HepG2 (cell line): ENCODE results near the gene HCRTR1. TPM values are rescaled to one million over a fixed set of nuclear protein-coding genes. Genes with fewer than 3 reads are reported as not detected.
A peak's percentile ranks its signal among the peaks of the same experiment; 100 is the strongest.

Source experiments
- ATAC-seq: fragments of 200-7000 bp; cut with Tn5 transposase; 3 replicates; pipeline ENCODE4 v1.9.1; 2020; ENCODE audit warnings: mild to moderate bottlenecking, moderate library complexity
- BruUV-seq: library from RNA; stranded (reverse); fragments of 400-500 nt; replicated peaks from 2 replicates; lab custom pipeline; 2021; lab: Mats Ljungman, UMichigan
- CTCF ChIA-PET: fragments of 300-600 bp; formaldehyde crosslinking; extraction: SDS; loops from one replicate; lab custom pipeline; 2021; ENCODE audit warnings: low total read pairs, inconsistent platforms, low intra/inter-chr PET ratio; lab: Yijun Ruan, JAX
- POLR2A ChIA-PET: fragments of 350-600 bp; sonication (Branson Sonifier 250); formaldehyde crosslinking; loops from one replicate; lab custom pipeline; 2020; ENCODE audit warnings: antibody characterized with exemption, inconsistent platforms; lab: Yijun Ruan, JAX
- DNase-seq: peaks from one replicate; pipeline ENCODE4 v3.0.0-alpha.2; 2015; ENCODE audit warnings: low spot score
- FAIRE-seq: peaks from 3 replicates; lab custom pipeline; 2011; peaks lifted over from hg19 to GRCh38; lab: Jason Lieb, UNC
- H2AFZ ChIP-seq: one replicate; pipeline ENCODE4 v1.6.1; 2011; ENCODE audit warnings: low read length, inconsistent platforms
- H3K27ac ChIP-seq: fragments of 300-600 bp; 3 replicates; pipeline ENCODE4 v1.8.0; 2011; ENCODE audit warnings: mixed run types, mild to moderate bottlenecking, mixed read lengths, low read length, inconsistent platforms; ENCODE audit not compliant: insufficient read depth; ENCODE audit errors: extremely low read length
- H3K27me3 ChIP-seq, 2 experiments: fragments of 200-600 bp in 1 of 2; 2 replicates in 1 of 2; 3 replicates in 1 of 2; pipeline versions ENCODE4 v1.6.0 to v1.8.0; 2011; ENCODE audit warnings: low read length in 2 of 2, mild to moderate bottlenecking in 2 of 2, moderate library complexity in 2 of 2, inconsistent platforms in 1 of 2; ENCODE audit not compliant: insufficient read depth in 2 of 2, control insufficient read depth in 1 of 2
- H3K36me3 ChIP-seq, 2 experiments: fragments of 200-600 bp in 1 of 2; replicated peaks in 1 of 2; 2 replicates in 1 of 2; 3 replicates in 1 of 2; pipeline versions ENCODE4 v1.5.1 to v1.8.0; 2011; ENCODE audit warnings: low read length in 2 of 2, inconsistent platforms in 1 of 2; ENCODE audit not compliant: insufficient read depth in 2 of 2, control insufficient read depth in 1 of 2
- H3K4me1 ChIP-seq: 2 replicates; pipeline ENCODE4 v1.5.1; 2012; ENCODE audit warnings: low read length, inconsistent platforms; ENCODE audit not compliant: insufficient read depth
- H3K4me2 ChIP-seq: 2 replicates; pipeline ENCODE4 v1.6.0; 2011; ENCODE audit warnings: low read depth, low read length, inconsistent platforms
- H3K4me3 ChIP-seq, 3 experiments: fragments of 200-600 bp in 1 of 3; sonication (generic), shearing (Covaris generic) in 1 of 3; replicated peaks in 1 of 3; 2 replicates each; pipeline ENCODE4 v1.5.1; 2011 to 2016; ENCODE audit warnings: low read length in 3 of 3, inconsistent platforms in 2 of 3, low read depth in 2 of 3, mild to moderate bottlenecking in 2 of 3, control low read depth in 1 of 3, mixed read lengths in 1 of 3; ENCODE audit not compliant: insufficient read depth in 1 of 3
- H3K79me2 ChIP-seq: one replicate; pipeline ENCODE4 v1.6.1; 2011; ENCODE audit warnings: low read length, inconsistent platforms; ENCODE audit not compliant: insufficient read depth
- H3K9ac ChIP-seq: 2 replicates; pipeline ENCODE4 v1.6.0; 2011; ENCODE audit warnings: mild to moderate bottlenecking, low read depth, low read length, inconsistent platforms; ENCODE audit not compliant: insufficient read depth
- H3K9me3 ChIP-seq: 2 replicates; pipeline ENCODE4 v1.5.1; 2012; ENCODE audit warnings: mild to moderate bottlenecking, low read length
- H4K20me1 ChIP-seq: 2 replicates; pipeline ENCODE4 v1.6.0; 2011; ENCODE audit warnings: inconsistent platforms, mild to moderate bottlenecking, low read length, moderate library complexity; ENCODE audit not compliant: insufficient read depth
- KDM1A ChIP-seq: IDR thresholded peaks from 2 replicates; pipeline ENCODE4 v1.6.1; 2016; ENCODE audit warnings: missing compliant biosample characterization
- KDM6A ChIP-seq: IDR thresholded peaks from 2 replicates; pipeline ENCODE4 v1.6.1; 2016; ENCODE audit warnings: low read depth
- NR0B2 ChIP-seq: sonication (generic); formaldehyde crosslinking; IDR thresholded peaks from 2 replicates; pipeline ENCODE4 v1.4.0; 2020; ENCODE audit warnings: mild to moderate bottlenecking, missing genetic modification reagents
- NR3C1 ChIP-seq: sonication (generic); formaldehyde crosslinking; IDR thresholded peaks from 2 replicates; pipeline ENCODE4 v1.4.0; 2020; ENCODE audit warnings: missing genetic modification reagents
- PHF8 ChIP-seq: sonication (generic); formaldehyde crosslinking; IDR thresholded peaks from 2 replicates; pipeline ENCODE4 v1.5.0; 2020; ENCODE audit warnings: missing genetic modification reagents
- REPIN1 ChIP-seq: sonication (generic); formaldehyde crosslinking; IDR thresholded peaks from 2 replicates; pipeline ENCODE4 v1.8.0; 2022; ENCODE audit warnings: missing genetic modification reagents, low read depth, mild to moderate bottlenecking, borderline replicate concordance
- SKIL ChIP-seq: sonication (generic); formaldehyde crosslinking; IDR thresholded peaks from 2 replicates; pipeline ENCODE4 v1.8.0; 2022; ENCODE audit warnings: missing genetic modification reagents, mild to moderate bottlenecking, moderate library complexity, borderline replicate concordance
- SP4 ChIP-seq: sonication (generic); formaldehyde crosslinking; IDR thresholded peaks from 2 replicates; pipeline ENCODE4 v1.8.1; 2023; ENCODE audit warnings: mild to moderate bottlenecking, missing genetic modification reagents
- ZBTB42 ChIP-seq: sonication (generic); formaldehyde crosslinking; IDR thresholded peaks from 2 replicates; pipeline ENCODE4 v1.5.0; 2020; ENCODE audit warnings: mild to moderate bottlenecking, missing genetic modification reagents
- ZMYM3 ChIP-seq: sonication (generic); formaldehyde crosslinking; IDR thresholded peaks from 2 replicates; pipeline ENCODE4 v1.5.1; 2020; ENCODE audit warnings: mild to moderate bottlenecking, missing genetic modification reagents
- ZNF138 ChIP-seq: sonication (generic); formaldehyde crosslinking; IDR thresholded peaks from 2 replicates; pipeline ENCODE4 v1.5.0; 2020; ENCODE audit warnings: mild to moderate bottlenecking, low read depth, missing genetic modification reagents
- ZNF333 ChIP-seq: sonication (generic); formaldehyde crosslinking; IDR thresholded peaks from 2 replicates; pipeline ENCODE4 v1.4.0; 2020; ENCODE audit warnings: mild to moderate bottlenecking, missing genetic modification reagents, borderline replicate concordance
- ZNF543 ChIP-seq: sonication (generic); formaldehyde crosslinking; IDR thresholded peaks from 2 replicates; pipeline ENCODE4 v1.4.0; 2020; ENCODE audit warnings: mild to moderate bottlenecking, missing genetic modification reagents
- ZNF562 ChIP-seq: sonication (generic); formaldehyde crosslinking; IDR thresholded peaks from 2 replicates; pipeline ENCODE4 v1.8.0; 2022; ENCODE audit warnings: missing genetic modification reagents, borderline replicate concordance
- ZNF646 ChIP-seq: sonication (generic); formaldehyde crosslinking; IDR thresholded peaks from 2 replicates; pipeline ENCODE4 v1.9.0; 2021; ENCODE audit warnings: mild to moderate bottlenecking, missing genetic modification reagents
- ZNF768 ChIP-seq: sonication (generic); formaldehyde crosslinking; IDR thresholded peaks from 2 replicates; pipeline ENCODE4 v1.4.0; 2020; ENCODE audit warnings: missing genetic modification reagents
- WGBS: methylation state at CpG from one replicate; pipeline ENCODE4 v1.1.6; 2017; ENCODE audit warnings: low lambda C conversion rate; 5-methylcytosine and 5-hydroxymethylcytosine counted together
- in situ Hi-C: cut with HindIII; loops from 2 replicates; pipeline ENCODE4 v1.10.0; 2017; ENCODE audit warnings: low pct_unique_long_range_greater_than_20kb; ENCODE audit not compliant: extremely low pct_ligation_motif_present
- intact Hi-C: fragments of 100-400 bp; cut with micrococcal nuclease; formaldehyde crosslinking; loops from one replicate; pipeline ENCODE4 v1.10.0; 2022; ENCODE audit not compliant: unreplicated experiment
- polyA plus RNA-seq, 8 experiments: library from polyadenylated mRNA; depleted of rRNA in 3 of 8; stranded (reverse) in 7 of 8; unstranded in 1 of 8; fragments of >200 nt; fragmentation: Illumina TruSeq in 4 of 8; extraction: Trizol in 4 of 8; gene quantifications; 2 replicates each; pipeline versions ENCODE4 v1.2.1 to v1.2.3, GENCODE V29; 2011 to 2016; ENCODE audit warnings: low read depth in 4 of 8, missing spikeins in 1 of 8, mixed read lengths in 1 of 8; ENCODE audit not compliant: insufficient read depth in 1 of 8
- total RNA-seq, 5 experiments: library from RNA; depleted of rRNA; stranded (reverse); fragments of >200 nt; fragmentation: Illumina TruSeq; extraction: Trizol; gene quantifications; 2 replicates each; pipeline ENCODE4 v1.2.3, GENCODE V29; 2016; ENCODE audit warnings: low read depth in 1 of 5

Gene HCRTR1
- total and polyA plus RNA-seq, 2 of the 13 experiments (the other 11 are each of a cell fraction or from before 2014, with no cell fraction given) = not detected

- BruUV-seq = no TSS peak
- peak; percentile 24 for DNase-seq
- H3K4me2 ChIP-seq = peak overlapping the region; percentile 96
- no peak for ATAC-seq
- intact Hi-C loops (no loop called here), in situ Hi-C loops (no loop called here)
- POLR2A ChIA-PET = interaction anchor here (1.1 kb wide), 1 partner anchor 10 kb away, joined by 6 read pairs; no protein-coding TSS in a partner anchor
- H3K27me3 ChIP-seq = no peaks in the 10 kb centered on the region; a peak in 1 of 5 replicates
- H3K4me1 ChIP-seq = peaks cover 88% of the 10 kb centered on the region
- peak overlapping the region; percentile 69 to 84 (median 79) for H3K4me3 ChIP-seq
- no peak overlapping the region for H2AFZ ChIP-seq
- peak overlapping the region; percentile 72; the same call in 1 of the 2 replicates for H3K9ac ChIP-seq
- CTCF ChIA-PET = no interaction called here
- FAIRE-seq = no peak
- H3K36me3 ChIP-seq = peaks cover under 1 to 3% of the 10 kb centered on the region in 2 experiments; a peak in 2 of 5 replicates
- H3K27ac ChIP-seq = no peak overlapping the region
- peaks cover 21% of the 10 kb centered on the region for H3K79me2 ChIP-seq
- no peaks in the 10 kb centered on the region for H3K9me3 ChIP-seq
- 40% methylated on average over 6 of the region's 6 CpGs for WGBS
- H4K20me1 ChIP-seq = 0 out of 2 replicates have a peak, but pooled peaks cover 2% of the 10 kb centered on the region
- TF ChIP-seq REPIN1 (CRISPR knock-in tag) (no peak), ZNF333 (CRISPR knock-in tag) (no peak), NR0B2 (no peak), ZNF562 (CRISPR knock-in tag) (no peak), PHF8 (no peak; the same call in 1 of the 2 replicates), ZNF646 (CRISPR knock-in tag) (no peak), SP4 (CRISPR knock-in tag) (no peak), ZNF543 (CRISPR knock-in tag) (no peak), NR3C1 (CRISPR knock-in tag) (no peak), ZNF768 (CRISPR knock-in tag) (peak; percentile 98), KDM6A (CRISPR knock-in tag) (no peak), ZMYM3 (CRISPR knock-in tag) (peak; percentile 71; the same call in 1 of the 2 replicates), KDM1A (peak; percentile 26; the same call in 1 of the 2 replicates), ZBTB42 (no peak), SKIL (CRISPR knock-in tag) (no peak), ZNF138 (CRISPR knock-in tag) (no peak)
Observed at GRCh38 chr1:31577515-31578192, 39.8 kb upstream of the HCRTR1 start.
